Upper lobe of left lung (tissue), 6 donors: ENCODE data around the gene BORCS6. TPM values are rescaled to one million over a fixed set of nuclear protein-coding genes. Genes with fewer than 3 reads are reported as not detected.
A peak's percentile ranks its signal among the peaks of the same experiment; 100 is the strongest.

Experiments
- ATAC-seq, 2 donors: fragments of 200-7000 bp; cut with Tn5 transposase; one replicate each; pipeline ENCODE4 v1.9.1; 2022; ENCODE audit warnings: mild to moderate bottlenecking in 2 of 2, moderate library complexity in 2 of 2; ENCODE audit not compliant: low FRiP score in 2 of 2
- DNase-seq, 2 donors: peaks; one replicate each; pipeline ENCODE4 v3.0.0-alpha.2; 2019 to 2020
- H3K27ac ChIP-seq, 4 donors: fragments of 200-600 bp; sonication (generic); one replicate each; pipeline ENCODE4 v1.5.1; 2016 to 2019
- H3K27me3 ChIP-seq, 4 donors: fragments of 200-600 bp; sonication (generic); one replicate each; pipeline ENCODE4 v1.5.1; 2017 to 2019
- H3K36me3 ChIP-seq, 4 donors: fragments of 200-600 bp; sonication (generic); one replicate each; pipeline ENCODE4 v1.5.1; 2016 to 2019
- H3K4me1 ChIP-seq, 4 donors: fragments of 200-600 bp; sonication (generic); one replicate each; pipeline ENCODE4 v1.5.1; 2018 to 2019
- H3K4me3 ChIP-seq, 4 donors: fragments of 200-600 bp; sonication (generic); one replicate each; pipeline ENCODE4 v1.5.1; 2017 to 2019; ENCODE audit warnings: mild to moderate bottlenecking in 2 of 4, moderate library complexity in 1 of 4
- H3K9me3 ChIP-seq, 4 donors: fragments of 200-600 bp; sonication (generic); one replicate each; pipeline ENCODE4 v1.5.1; 2018 to 2019
- EP300 ChIP-seq, 4 donors: sonication (generic); formaldehyde crosslinking; IDR thresholded peaks; one replicate each; pipeline ENCODE4 v1.5.1; 2017; ENCODE audit warnings: antibody characterized with exemption in 4 of 4, control low read depth in 2 of 4
- POLR2A ChIP-seq, 4 donors: fragments of 450-650 bp; IDR thresholded peaks; one replicate each; pipeline ENCODE4 v1.5.1; 2016 to 2017; ENCODE audit warnings: antibody characterized with exemption in 4 of 4, mild to moderate bottlenecking in 2 of 4
- POLR2AphosphoS5 ChIP-seq, 2 donors: sonication (generic); formaldehyde crosslinking; IDR thresholded peaks; one replicate each; pipeline ENCODE4 v1.5.1; 2017; ENCODE audit warnings: antibody characterized with exemption in 2 of 2
- WGBS, 2 donors: methylation state at CpG; one replicate each; pipeline ENCODE4 v1.1.5; 2017 to 2018; 5-methylcytosine and 5-hydroxymethylcytosine counted together
- total RNA-seq, 6 donors: library from RNA; depleted of rRNA in 4 of 6; stranded (reverse); fragments of >200 nt in 4 of 6; gene quantifications; one replicate each; pipeline versions ENCODE4 v1.1.0 to v1.2.1, GENCODE V29; 2016 to 2021
- TF ChIP-seq, protein P1 (sequence below), 6 experiments: fragments of 450-650 bp in 4 of 6; fragments of 200-600 bp in 2 of 6; sonication (generic) in 2 of 6; IDR thresholded peaks; one replicate each; pipeline ENCODE4 v1.5.1; 2016 to 2019; ENCODE audit warnings: antibody characterized with exemption in 6 of 6
- donor health status: DM: no; HTN: no; CAD: no; lungs with moderate emphysema.
- donor health status: DM: no; HTN: yes; CAD: no; lungs with severe emphysema.

The BORCS6 gene
- total RNA-seq, 6 donors from 2014 or later: 7.3 to 12.5 (median 11.1) TPM

DNA sequence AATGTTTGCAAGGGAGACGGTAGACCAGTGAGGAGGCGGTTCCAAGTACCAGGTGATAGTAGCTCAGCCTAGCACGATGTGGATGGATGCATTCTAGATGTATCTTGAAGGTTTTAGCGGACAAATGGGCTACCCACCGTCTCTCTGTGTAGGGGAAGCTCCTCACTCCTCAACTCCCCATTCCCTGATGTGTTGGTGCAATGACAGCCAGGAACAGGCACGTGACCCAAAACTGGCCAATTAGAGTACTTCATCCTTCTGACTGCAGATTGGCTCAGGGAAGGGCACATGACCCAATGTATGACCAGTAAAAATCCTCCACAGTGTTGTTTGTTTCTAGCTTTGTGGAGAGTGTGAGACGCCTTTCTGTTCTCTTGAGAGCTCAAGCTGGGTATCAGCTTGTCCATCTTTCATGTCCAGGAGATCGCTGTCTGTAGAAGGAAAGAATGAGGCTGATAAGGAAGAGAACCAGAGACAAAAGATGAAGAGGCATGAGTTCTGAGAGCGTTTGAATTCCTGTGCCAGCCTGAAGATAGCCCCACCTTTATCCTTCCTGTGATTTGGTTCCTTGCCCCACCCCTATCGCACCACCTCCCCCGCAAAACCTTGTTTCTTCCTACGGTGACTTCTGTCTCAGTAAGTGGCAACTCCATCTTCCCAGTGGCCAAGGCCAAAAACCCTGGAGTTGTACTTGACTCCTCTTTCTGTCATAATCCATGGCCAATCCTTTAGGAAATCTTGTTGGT, 2.3 kb upstream of the BORCS6 start:
- ATAC-seq (peak; percentile 57 to 63), DNase-seq (peak in 1 of 2 donors; percentile 87)
- Histone ChIP-seq H3K27ac (peak overlapping the region; percentile 55 to 87 (median 86)), H3K36me3 (no peaks in the 10 kb centered on the region), H3K4me3 (peak overlapping the region; percentile 13 to 46 (median 27)), H3K27me3 (no peaks in the 10 kb centered on the region), H3K9me3 (no peaks in the 10 kb centered on the region), H3K4me1 (peaks cover 35 to 47% (median 41%) of the 10 kb centered on the region in 4 donors)
- TF ChIP-seq POLR2AphosphoS5 (IDR thresholded peaks at IDR 0.05): peak; percentile 73 to 74
- TF ChIP-seq EP300 (IDR thresholded peaks at IDR 0.05): no peak
- peak in 2 of 4 donors; percentile 57 to 85 for TF ChIP-seq POLR2A (IDR thresholded peaks at IDR 0.05)
- TF ChIP-seq, protein P1, sequence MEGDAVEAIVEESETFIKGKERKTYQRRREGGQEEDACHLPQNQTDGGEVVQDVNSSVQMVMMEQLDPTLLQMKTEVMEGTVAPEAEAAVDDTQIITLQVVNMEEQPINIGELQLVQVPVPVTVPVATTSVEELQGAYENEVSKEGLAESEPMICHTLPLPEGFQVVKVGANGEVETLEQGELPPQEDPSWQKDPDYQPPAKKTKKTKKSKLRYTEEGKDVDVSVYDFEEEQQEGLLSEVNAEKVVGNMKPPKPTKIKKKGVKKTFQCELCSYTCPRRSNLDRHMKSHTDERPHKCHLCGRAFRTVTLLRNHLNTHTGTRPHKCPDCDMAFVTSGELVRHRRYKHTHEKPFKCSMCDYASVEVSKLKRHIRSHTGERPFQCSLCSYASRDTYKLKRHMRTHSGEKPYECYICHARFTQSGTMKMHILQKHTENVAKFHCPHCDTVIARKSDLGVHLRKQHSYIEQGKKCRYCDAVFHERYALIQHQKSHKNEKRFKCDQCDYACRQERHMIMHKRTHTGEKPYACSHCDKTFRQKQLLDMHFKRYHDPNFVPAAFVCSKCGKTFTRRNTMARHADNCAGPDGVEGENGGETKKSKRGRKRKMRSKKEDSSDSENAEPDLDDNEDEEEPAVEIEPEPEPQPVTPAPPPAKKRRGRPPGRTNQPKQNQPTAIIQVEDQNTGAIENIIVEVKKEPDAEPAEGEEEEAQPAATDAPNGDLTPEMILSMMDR (IDR thresholded peaks at IDR 0.05): no peak
- 19 to 21% methylated on average over 12 of the region's 12 CpGs for WGBS, 2 donors

DNA sequence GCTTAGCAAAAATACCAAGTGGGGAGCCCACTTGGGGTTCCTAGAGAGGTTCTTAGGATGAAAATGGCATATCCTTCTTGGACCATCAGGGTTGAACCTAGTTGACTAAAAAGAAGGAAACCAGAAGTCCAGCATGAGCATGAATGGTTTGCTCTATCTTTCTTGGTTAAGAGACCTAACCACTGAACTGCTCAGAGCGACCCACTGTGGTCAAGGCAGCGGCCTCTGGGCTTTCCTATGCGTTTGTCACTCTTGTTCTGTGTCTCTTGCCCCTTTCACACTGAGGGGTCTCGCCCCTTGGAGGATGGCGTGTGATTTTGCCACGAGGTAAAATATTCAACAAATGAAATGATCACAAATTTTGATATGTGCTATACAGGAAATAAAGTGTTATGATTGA, 526 bp upstream of the BORCS6 start:
- 24 to 38% methylated on average over 6 of the region's 6 CpGs for WGBS, 2 donors
- Histone ChIP-seq H3K36me3 (no peaks in the 10 kb centered on the region), H3K27ac (peak overlapping the region; percentile 97 to 99 (median 98)), H3K4me3 (peak overlapping the region in 2 of 4 donors; percentile 65 to 80), H3K4me1 (peaks cover 35 to 58% (median 44%) of the 10 kb centered on the region in 4 donors), H3K9me3 (no peaks in the 10 kb centered on the region), H3K27me3 (no peaks in the 10 kb centered on the region)
- no peak for DNase-seq
- TF ChIP-seq, protein P1 (IDR thresholded peaks at IDR 0.05): no peak
- TF ChIP-seq POLR2AphosphoS5 (IDR thresholded peaks at IDR 0.05) (no peak), POLR2A (IDR thresholded peaks at IDR 0.05) (no peak), EP300 (IDR thresholded peaks at IDR 0.05) (no peak)
- no peak for ATAC-seq

DNA sequence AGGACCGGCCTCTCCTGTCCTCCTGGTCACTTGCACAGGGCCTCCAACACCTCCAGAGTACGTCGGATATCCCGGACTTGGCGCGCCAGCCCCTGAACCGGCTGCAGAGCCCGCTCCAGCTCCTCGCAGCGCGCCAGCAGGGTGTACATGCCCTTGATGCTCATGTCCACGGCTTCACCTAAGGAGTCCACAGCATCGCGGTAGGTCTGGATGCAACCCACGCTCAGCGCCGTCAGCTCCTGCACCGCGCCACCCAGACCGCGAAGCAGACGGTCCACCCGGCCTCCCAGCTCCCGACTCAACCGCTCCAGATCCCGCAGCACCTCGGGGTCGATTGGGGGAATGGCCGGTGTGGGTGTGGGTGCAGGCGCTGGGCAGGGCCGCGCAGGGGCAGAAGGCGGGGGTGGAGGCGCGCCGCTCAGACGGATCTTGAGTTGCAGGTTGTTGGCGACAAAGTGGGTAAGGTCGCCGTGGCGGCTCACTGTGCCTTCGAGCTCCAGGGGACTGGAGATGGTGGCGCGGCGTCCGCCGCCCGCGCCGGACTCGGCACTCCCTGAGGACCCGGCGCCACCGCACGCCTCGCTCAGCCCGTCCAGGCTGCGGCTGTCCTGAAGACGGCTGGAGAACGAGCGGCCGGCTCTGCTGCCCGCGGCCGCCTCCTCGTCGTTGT, 804 bp downstream of the BORCS6 start:
- Histone ChIP-seq H3K9me3 (no peaks in the 10 kb centered on the region), H3K27ac (peak overlapping the region; percentile 97 to 99 (median 98)), H3K4me3 (peak overlapping the region; percentile 65 to 80 (median 72)), H3K36me3 (no peaks in the 10 kb centered on the region), H3K27me3 (no peaks in the 10 kb centered on the region), H3K4me1 (peaks cover 35 to 63% (median 44%) of the 10 kb centered on the region in 4 donors)
- TF ChIP-seq, protein P1 (IDR thresholded peaks at IDR 0.05): no peak
- no peak for TF ChIP-seq POLR2AphosphoS5 (IDR thresholded peaks at IDR 0.05)
- no peak for TF ChIP-seq POLR2A (IDR thresholded peaks at IDR 0.05)
- no peak for TF ChIP-seq EP300 (IDR thresholded peaks at IDR 0.05)
- no peak for ATAC-seq
- DNase-seq: no peak
- 1 to 5% methylated on average over 37 to 39 of the region's 67 CpGs for whole genome bisulfite sequencing, 2 donors

DNA sequence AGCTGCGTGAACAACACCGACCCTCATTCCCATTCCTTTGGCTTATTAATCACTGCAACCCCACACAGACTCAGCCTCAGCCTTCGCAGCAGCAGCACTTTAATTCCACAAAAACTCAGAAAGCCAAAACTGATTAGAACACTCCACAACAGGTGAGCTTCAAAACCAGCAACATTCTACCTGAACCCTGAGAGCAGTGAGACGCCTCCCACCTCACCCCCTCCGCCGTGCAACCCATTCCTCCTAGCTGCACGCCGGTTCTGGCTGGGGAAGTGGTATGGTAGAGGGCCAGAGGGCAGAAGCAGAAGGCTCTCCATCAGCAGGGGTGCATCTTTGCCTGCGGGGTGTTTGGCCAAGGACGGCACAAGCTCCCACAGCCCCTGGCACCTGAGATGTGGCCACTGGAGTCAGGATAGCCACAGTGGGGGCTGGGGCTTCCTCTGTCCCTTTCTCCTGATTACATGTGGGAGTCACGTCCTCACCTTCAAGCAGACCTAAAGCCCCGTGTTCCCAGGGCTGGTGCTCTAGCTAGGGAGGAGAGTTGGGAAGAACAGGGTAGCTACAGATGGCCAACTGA, 1.6 kb downstream of the BORCS6 start:
- ATAC-seq (no peak), DNase-seq (no peak)
- Histone ChIP-seq H3K4me3 (peak overlapping the region in 3 of 4 donors; percentile 65 to 80 (median 66)), H3K9me3 (no peaks in the 10 kb centered on the region), H3K36me3 (no peaks in the 10 kb centered on the region), H3K4me1 (peaks cover 35 to 63% (median 44%) of the 10 kb centered on the region in 4 donors), H3K27ac (peak overlapping the region; percentile 97 to 99 (median 98)), H3K27me3 (no peaks in the 10 kb centered on the region)
- TF ChIP-seq, protein P1 (IDR thresholded peaks at IDR 0.05): no peak
- TF ChIP-seq EP300 (IDR thresholded peaks at IDR 0.05): no peak
- TF ChIP-seq POLR2A (IDR thresholded peaks at IDR 0.05): no peak
- no peak for TF ChIP-seq POLR2AphosphoS5 (IDR thresholded peaks at IDR 0.05)
- 40 to 42% methylated on average over 7 to 12 of the region's 12 CpGs for whole genome bisulfite sequencing, 2 donors
